Measurements from ENCODE around the gene LCN2. TPM values are rescaled to one million over a fixed set of nuclear protein-coding genes. Genes with fewer than 3 reads are reported as not detected.

LCN2 gene
- total RNA-seq, 1 donor from 2014 or later, result 233 TPM

- no peak for DNase-seq (ENCODE audit: low read depth)
Observed at GRCh38 chr9:128117613-128118471, 31.4 kb upstream of the LCN2 start.

GRCh38 chr9:128118472-128118857 lies 30.8 kb upstream of the LCN2 start:
- Histone ChIP-seq H3K4me3 (ENCODE audit: low read depth, low read length) (no peak overlapping the region), H3K27me3 (ENCODE audit: control insufficient read depth, insufficient read depth, low read length) (no peaks in the 10 kb centered on the region), H3K36me3 (ENCODE audit: control insufficient read depth, insufficient read depth, low read length) (peaks cover 1% of the 10 kb centered on the region)
- DNase-seq (ENCODE audit: low read depth), result no peak
- TF ChIP-seq CTCF (IDR thresholded peaks at IDR 0.05; ENCODE audit: insufficient read depth, low read length, poor library complexity, severe bottlenecking), result no peak

More at GRCh38 chr9:128117613-128118471, 31.4 kb upstream of the LCN2 start:
- Histone ChIP-seq H3K4me3 (ENCODE audit: low read depth, low read length) (no peak overlapping the region), H3K27me3 (ENCODE audit: control insufficient read depth, insufficient read depth, low read length) (no peaks in the 10 kb centered on the region), H3K36me3 (ENCODE audit: control insufficient read depth, insufficient read depth, low read length) (peaks cover 1% of the 10 kb centered on the region)
- TF ChIP-seq CTCF (IDR thresholded peaks at IDR 0.05; ENCODE audit: insufficient read depth, low read length, poor library complexity, severe bottlenecking), result peak; percentile 100

- Histone ChIP-seq H3K4me3 (ENCODE audit: low read depth, low read length) (no peak overlapping the region), H3K27me3 (ENCODE audit: control insufficient read depth, insufficient read depth, low read length) (no peaks in the 10 kb centered on the region), H3K36me3 (ENCODE audit: control insufficient read depth, insufficient read depth, low read length) (peaks cover 1% of the 10 kb centered on the region)
- DNase-seq (ENCODE audit: low read depth), result no peak
- no peak for TF ChIP-seq CTCF (IDR thresholded peaks at IDR 0.05; ENCODE audit: insufficient read depth, low read length, poor library complexity, severe bottlenecking)
Observed at GRCh38 chr9:128118971-128119665, 30.1 kb upstream of the LCN2 start.

- no peak for DNase-seq (ENCODE audit: low read depth)
- Histone ChIP-seq H3K27me3 (ENCODE audit: control insufficient read depth, insufficient read depth, low read length) (no peaks in the 10 kb centered on the region), H3K36me3 (ENCODE audit: control insufficient read depth, insufficient read depth, low read length) (peaks cover 1% of the 10 kb centered on the region), H3K4me3 (ENCODE audit: low read depth, low read length) (no peak overlapping the region)
- no peak for TF ChIP-seq CTCF (IDR thresholded peaks at IDR 0.05; ENCODE audit: insufficient read depth, low read length, poor library complexity, severe bottlenecking)
Observed at GRCh38 chr9:128120061-128120740, 29.1 kb upstream of the LCN2 start.

GRCh38 chr9:128120741-128121465 lies 28.4 kb upstream of the LCN2 start:
- DNase-seq (ENCODE audit: low read depth), result no peak
- Histone ChIP-seq H3K36me3 (ENCODE audit: control insufficient read depth, insufficient read depth, low read length) (peaks cover 1% of the 10 kb centered on the region), H3K27me3 (ENCODE audit: control insufficient read depth, insufficient read depth, low read length) (no peaks in the 10 kb centered on the region), H3K4me3 (ENCODE audit: low read depth, low read length) (no peak overlapping the region)
- TF ChIP-seq CTCF (IDR thresholded peaks at IDR 0.05; ENCODE audit: insufficient read depth, low read length, poor library complexity, severe bottlenecking), result no peak

Data from kidney epithelial cell (primary cell).